Loucy (cell line): Measurements from ENCODE around the gene MBP.

Source experiments
- EZH2phosphoT487 ChIP-seq: fragments of 200-600 bp; IDR thresholded peaks from 2 replicates; pipeline ENCODE4 v1.6.1; 2018; ENCODE audit warnings: antibody characterized with exemption, mild to moderate bottlenecking, moderate library complexity, borderline replicate concordance
- TF ChIP-seq, protein P1 (sequence below): fragments of 200-600 bp; sonication (generic); conservative IDR thresholded peaks from 2 replicates; pipeline ENCODE4 v1.5.1; 2014; ENCODE audit warnings: mild to moderate bottlenecking, antibody characterized with exemption, low read length

DNA sequence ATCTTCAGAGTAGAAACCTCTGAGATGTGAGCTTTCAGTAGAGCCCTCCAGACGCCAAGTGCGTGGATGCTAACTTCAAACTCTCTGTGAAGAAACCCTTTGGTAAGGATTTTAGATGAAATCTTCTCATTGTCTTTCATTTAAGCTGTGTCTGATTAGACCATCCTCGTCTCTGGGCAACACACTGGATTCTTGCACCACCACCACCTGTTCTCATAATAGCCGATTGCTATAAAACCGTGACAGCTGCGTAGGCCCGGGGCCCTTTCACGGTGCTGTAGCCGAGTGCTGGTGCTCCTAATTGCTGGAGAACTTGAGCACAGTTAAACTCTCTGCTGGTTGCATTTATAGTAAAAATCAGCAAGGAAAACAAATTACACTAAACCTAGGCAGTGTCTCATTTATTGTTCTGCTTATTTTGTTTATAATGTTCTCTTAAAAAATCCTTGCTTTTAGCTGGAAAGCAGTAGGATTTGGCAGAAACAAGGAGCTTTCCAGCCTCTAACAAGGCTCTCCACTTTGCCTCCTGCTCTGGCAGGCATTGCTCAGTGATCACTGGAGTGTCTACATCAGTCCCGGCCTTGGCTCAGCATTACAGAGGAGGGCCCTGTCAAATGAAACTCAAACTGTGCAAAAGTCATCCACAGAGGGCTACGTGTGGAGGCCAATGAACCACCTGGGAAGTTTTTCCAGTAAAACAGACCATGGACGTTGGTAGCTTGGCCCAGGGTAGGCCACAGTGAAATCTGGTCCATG is 40.9 kb upstream of the MBP start:
- TF ChIP-seq, protein P1, sequence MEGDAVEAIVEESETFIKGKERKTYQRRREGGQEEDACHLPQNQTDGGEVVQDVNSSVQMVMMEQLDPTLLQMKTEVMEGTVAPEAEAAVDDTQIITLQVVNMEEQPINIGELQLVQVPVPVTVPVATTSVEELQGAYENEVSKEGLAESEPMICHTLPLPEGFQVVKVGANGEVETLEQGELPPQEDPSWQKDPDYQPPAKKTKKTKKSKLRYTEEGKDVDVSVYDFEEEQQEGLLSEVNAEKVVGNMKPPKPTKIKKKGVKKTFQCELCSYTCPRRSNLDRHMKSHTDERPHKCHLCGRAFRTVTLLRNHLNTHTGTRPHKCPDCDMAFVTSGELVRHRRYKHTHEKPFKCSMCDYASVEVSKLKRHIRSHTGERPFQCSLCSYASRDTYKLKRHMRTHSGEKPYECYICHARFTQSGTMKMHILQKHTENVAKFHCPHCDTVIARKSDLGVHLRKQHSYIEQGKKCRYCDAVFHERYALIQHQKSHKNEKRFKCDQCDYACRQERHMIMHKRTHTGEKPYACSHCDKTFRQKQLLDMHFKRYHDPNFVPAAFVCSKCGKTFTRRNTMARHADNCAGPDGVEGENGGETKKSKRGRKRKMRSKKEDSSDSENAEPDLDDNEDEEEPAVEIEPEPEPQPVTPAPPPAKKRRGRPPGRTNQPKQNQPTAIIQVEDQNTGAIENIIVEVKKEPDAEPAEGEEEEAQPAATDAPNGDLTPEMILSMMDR, result no peak
- no peak for TF ChIP-seq EZH2phosphoT487
